PC-9 (cell line): ENCODE results near the gene MBNL2.

Source experiments
- CTCF ChIP-seq: fragments of 200-600 bp; sonication (generic); conservative IDR thresholded peaks from 2 replicates; pipeline ENCODE4 v1.6.1; 2017; ENCODE audit warnings: mixed run types, antibody characterized with exemption, mild to moderate bottlenecking, moderate library complexity
- EZH2 ChIP-seq: fragments of 200-600 bp; sonication (generic); IDR thresholded peaks from 2 replicates; pipeline ENCODE4 v1.8.0; 2017; ENCODE audit warnings: antibody characterized with exemption, low read depth

GRCh38 chr13:97332742-97333141 lies 110.6 kb downstream of the MBNL2 start:
- no peak for TF ChIP-seq EZH2
- no peak for TF ChIP-seq CTCF
